Skeletal muscle satellite cell (primary cell): ENCODE measurements around the gene ATXN10. TPM values are rescaled to one million over a fixed set of nuclear protein-coding genes. Genes with fewer than 3 reads are reported as not detected.

Experiments used
- small RNA-seq: library from RNA; depleted of rRNA; stranded (forward); fragments of <200 nt; gene quantifications from one replicate; pipeline ENCODE3, GENCODE V24; 2012

ATXN10 gene

Small RNAs within 50 kb of the gene (small RNA-seq; reads per million reads assigned to genes)
- gene MIR4762 (not detected), gene RNU6-1161P (not detected)
